ENCODE results near the gene AUTS2. TPM values are rescaled to one million over a fixed set of nuclear protein-coding genes. Genes with fewer than 3 reads are reported as not detected.

AUTS2 gene
- polyA plus RNA-seq, 1 donor (not counting 4 experiments of a cell fraction or from before 2014, with no cell fraction given), result 4.7 TPM

DNA sequence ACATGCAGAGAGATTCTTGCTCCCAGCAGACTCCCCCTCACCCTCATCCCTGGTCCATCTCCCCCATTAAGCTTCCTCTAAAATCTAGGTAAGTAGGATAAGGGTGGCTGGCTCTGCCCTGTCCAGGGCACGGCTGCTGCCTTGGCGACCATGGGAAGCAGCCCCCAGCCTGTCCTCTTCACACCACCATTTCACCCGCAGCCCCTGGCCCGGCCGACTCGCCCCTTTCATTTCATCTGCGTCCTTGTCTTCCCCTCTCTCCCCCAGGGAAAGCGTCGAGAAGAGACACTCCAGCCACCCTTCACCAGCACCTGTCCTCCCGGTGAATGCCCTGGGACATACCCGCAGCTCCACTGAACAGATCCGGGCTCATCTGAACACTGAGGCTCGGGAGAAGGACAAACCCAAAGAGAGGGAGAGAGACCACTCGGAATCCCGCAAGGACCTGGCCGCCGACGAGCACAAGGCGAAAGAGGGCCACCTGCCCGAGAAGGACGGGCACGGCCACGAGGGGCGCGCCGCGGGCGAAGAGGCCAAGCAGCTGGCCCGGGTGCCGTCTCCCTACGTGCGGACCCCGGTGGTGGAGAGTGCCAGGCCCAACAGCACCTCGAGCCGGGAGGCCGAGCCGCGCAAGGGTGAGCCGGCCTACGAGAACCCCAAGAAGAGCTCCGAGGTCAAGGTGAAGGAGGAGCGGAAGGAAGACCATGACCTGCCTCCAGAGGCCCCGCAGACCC, 1191.4 kb downstream of the AUTS2 start:
- H3K4me2 ChIP-seq (ENCODE audit: control insufficient read depth, extremely low read depth, insufficient read depth, low read depth, low read length), result no peak overlapping the region
- H3K79me2 ChIP-seq (ENCODE audit: control insufficient read depth, insufficient read depth, low read length), result no peaks in the 10 kb centered on the region
- peaks cover 4% of the 10 kb centered on the region for H3K9me1 ChIP-seq (ENCODE audit: control insufficient read depth, extremely low read depth, insufficient read depth, low read length)
- no peak for FAIRE-seq
- dilution Hi-C loops (cut with MboI; ENCODE audit: extremely low pct_ligation_motif_present, low sequenced_read_pairs), result no loop called here
- H3K4me3 ChIP-seq (ENCODE audit: control insufficient read depth in 2 of 3, extremely low read depth in 1 of 3, insufficient read depth in 2 of 3, low read depth in 1 of 3, low read length in 3 of 3), result no peak overlapping the region
- no peaks in the 10 kb centered on the region for H3K9me3 ChIP-seq (ENCODE audit: control insufficient read depth, low read depth, low read length)
- no peak overlapping the region for H3K27ac ChIP-seq (ENCODE audit: control insufficient read depth, insufficient read depth, low read length)
- H3K36me3 ChIP-seq (ENCODE audit: control insufficient read depth in 2 of 2, extremely low read depth in 1 of 2, insufficient read depth in 2 of 2, low read length in 2 of 2), result peaks cover 11 to 49% of the 10 kb centered on the region in 2 experiments
- H3K27me3 ChIP-seq (ENCODE audit: control insufficient read depth, extremely low read depth, insufficient read depth, low read length), result no peaks in the 10 kb centered on the region
- no peak overlapping the region for H3K9ac ChIP-seq (ENCODE audit: control insufficient read depth, extremely low read depth, insufficient read depth, low read length)
- TF ChIP-seq, protein P1, sequence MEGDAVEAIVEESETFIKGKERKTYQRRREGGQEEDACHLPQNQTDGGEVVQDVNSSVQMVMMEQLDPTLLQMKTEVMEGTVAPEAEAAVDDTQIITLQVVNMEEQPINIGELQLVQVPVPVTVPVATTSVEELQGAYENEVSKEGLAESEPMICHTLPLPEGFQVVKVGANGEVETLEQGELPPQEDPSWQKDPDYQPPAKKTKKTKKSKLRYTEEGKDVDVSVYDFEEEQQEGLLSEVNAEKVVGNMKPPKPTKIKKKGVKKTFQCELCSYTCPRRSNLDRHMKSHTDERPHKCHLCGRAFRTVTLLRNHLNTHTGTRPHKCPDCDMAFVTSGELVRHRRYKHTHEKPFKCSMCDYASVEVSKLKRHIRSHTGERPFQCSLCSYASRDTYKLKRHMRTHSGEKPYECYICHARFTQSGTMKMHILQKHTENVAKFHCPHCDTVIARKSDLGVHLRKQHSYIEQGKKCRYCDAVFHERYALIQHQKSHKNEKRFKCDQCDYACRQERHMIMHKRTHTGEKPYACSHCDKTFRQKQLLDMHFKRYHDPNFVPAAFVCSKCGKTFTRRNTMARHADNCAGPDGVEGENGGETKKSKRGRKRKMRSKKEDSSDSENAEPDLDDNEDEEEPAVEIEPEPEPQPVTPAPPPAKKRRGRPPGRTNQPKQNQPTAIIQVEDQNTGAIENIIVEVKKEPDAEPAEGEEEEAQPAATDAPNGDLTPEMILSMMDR (optimal IDR thresholded peaks at IDR 0.05 in 1 of 3, IDR thresholded peaks at IDR 0.05 in 1 of 3, conservative IDR thresholded peaks at IDR 0.05 in 1 of 3; ENCODE audit: extremely low read depth in 1 of 3, insufficient read depth in 2 of 3, low read length in 3 of 3), result no peak
- TF ChIP-seq EZH2 (IDR thresholded peaks at IDR 0.05; ENCODE audit: low read length), result no peak
- no peak overlapping the region for H2AFZ ChIP-seq (ENCODE audit: control insufficient read depth, low read length)
- no peak for DNase-seq (ENCODE audit: low read depth, low spot score)
- peaks cover 23% of the 10 kb centered on the region for H3K4me1 ChIP-seq (ENCODE audit: control insufficient read depth, extremely low read depth, insufficient read depth, low read length)
- H4K20me1 ChIP-seq (ENCODE audit: control insufficient read depth, extremely low read depth, insufficient read depth, low read length), result no peaks in the 10 kb centered on the region

- DNase-seq (ENCODE audit: low read depth, low spot score) (no peak), FAIRE-seq (no peak)
- TF ChIP-seq EZH2 (IDR thresholded peaks at IDR 0.05; ENCODE audit: low read length), result no peak
- TF ChIP-seq, protein P1 (optimal IDR thresholded peaks at IDR 0.05 in 1 of 3, IDR thresholded peaks at IDR 0.05 in 1 of 3, conservative IDR thresholded peaks at IDR 0.05 in 1 of 3; ENCODE audit: extremely low read depth in 1 of 3, insufficient read depth in 2 of 3, low read length in 3 of 3), result no peak
- H3K4me3 ChIP-seq (ENCODE audit: control insufficient read depth in 2 of 3, extremely low read depth in 1 of 3, insufficient read depth in 2 of 3, low read depth in 1 of 3, low read length in 3 of 3), result no peak overlapping the region
- peaks cover 16% of the 10 kb centered on the region for H3K4me1 ChIP-seq (ENCODE audit: control insufficient read depth, extremely low read depth, insufficient read depth, low read length)
- H3K9me3 ChIP-seq (ENCODE audit: control insufficient read depth, low read depth, low read length), result no peaks in the 10 kb centered on the region
- H3K9me1 ChIP-seq (ENCODE audit: control insufficient read depth, extremely low read depth, insufficient read depth, low read length), result peaks cover 4% of the 10 kb centered on the region
- H3K27ac ChIP-seq (ENCODE audit: control insufficient read depth, insufficient read depth, low read length), result no peak overlapping the region
- no peak overlapping the region for H3K4me2 ChIP-seq (ENCODE audit: control insufficient read depth, extremely low read depth, insufficient read depth, low read depth, low read length)
- H3K79me2 ChIP-seq (ENCODE audit: control insufficient read depth, insufficient read depth, low read length), result no peaks in the 10 kb centered on the region
- peaks cover 11 to 42% of the 10 kb centered on the region in 2 experiments for H3K36me3 ChIP-seq (ENCODE audit: control insufficient read depth in 2 of 2, extremely low read depth in 1 of 2, insufficient read depth in 2 of 2, low read length in 2 of 2)
- no peaks in the 10 kb centered on the region for H3K27me3 ChIP-seq (ENCODE audit: control insufficient read depth, extremely low read depth, insufficient read depth, low read length)
- H4K20me1 ChIP-seq (ENCODE audit: control insufficient read depth, extremely low read depth, insufficient read depth, low read length), result no peaks in the 10 kb centered on the region
- no peak overlapping the region for H3K9ac ChIP-seq (ENCODE audit: control insufficient read depth, extremely low read depth, insufficient read depth, low read length)
- dilution Hi-C loops (cut with MboI; ENCODE audit: extremely low pct_ligation_motif_present, low sequenced_read_pairs), result no loop called here
- H2AFZ ChIP-seq (ENCODE audit: control insufficient read depth, low read length), result no peak overlapping the region
Observed at GRCh38 chr7:70790215-70791073, 1192.2 kb downstream of the AUTS2 start.
